Esophagus squamous epithelium (tissue), 5 donors: ENCODE measurements around the gene CD99. TPM values are rescaled to one million over a fixed set of nuclear protein-coding genes. Genes with fewer than 3 reads are reported as not detected.

Experiments used
- DNase-seq: peaks from one replicate; lab custom pipeline; 2025; lab: John Stamatoyannopoulos, UW
- H3K27ac ChIP-seq, 4 donors: fragments of 200-600 bp; sonication (generic); one replicate each; pipeline ENCODE4 v1.5.1; 2016 to 2019; ENCODE audit warnings: mild to moderate bottlenecking in 1 of 4
- H3K27me3 ChIP-seq, 4 donors: fragments of 200-600 bp; sonication (generic); 1 replicate in 3 of 4; 2 replicates in 1 of 4; pipeline versions ENCODE4 v1.5.1 to v1.6.0; 2017 to 2021; ENCODE audit warnings: antibody characterized with exemption in 1 of 4
- H3K36me3 ChIP-seq, 3 donors: fragments of 200-600 bp; sonication (generic); one replicate each; pipeline ENCODE4 v1.5.1; 2016 to 2019
- H3K4me1 ChIP-seq, 3 donors: fragments of 200-600 bp; sonication (generic); one replicate each; pipeline ENCODE4 v1.5.1; 2017 to 2019
- H3K4me3 ChIP-seq, 4 donors: fragments of 200-600 bp; sonication (generic); 1 replicate in 3 of 4; 2 replicates in 1 of 4; pipeline ENCODE4 v1.5.1; 2016 to 2019; ENCODE audit warnings: mild to moderate bottlenecking in 2 of 4, moderate library complexity in 1 of 4
- H3K9me3 ChIP-seq, 3 donors: fragments of 200-600 bp; sonication (generic); one replicate each; pipeline ENCODE4 v1.5.1; 2016 to 2019
- POLR2A ChIP-seq, 4 donors: fragments of 450-650 bp; IDR thresholded peaks; one replicate each; pipeline ENCODE4 v1.6.1; 2017; ENCODE audit warnings: antibody characterized with exemption in 4 of 4, mild to moderate bottlenecking in 4 of 4, moderate library complexity in 3 of 4
- WGBS, 2 donors: methylation state at CpG; one replicate each; pipeline ENCODE4 v1.1.5; 2018; 5-methylcytosine and 5-hydroxymethylcytosine counted together
- intact Hi-C: fragments of 100-400 bp; cut with DNase I; formaldehyde crosslinking; loops from one replicate; pipeline ENCODE4 v1.15.0; 2022
- total RNA-seq, 4 donors: library from RNA; depleted of rRNA; stranded (reverse); fragments of >200 nt; gene quantifications; one replicate each; pipeline ENCODE4 v1.1.0, GENCODE V29; 2016
- TF ChIP-seq, protein P1 (sequence below), 6 experiments: fragments of 450-650 bp in 4 of 6; fragments of 200-600 bp in 2 of 6; sonication (generic) in 2 of 6; IDR thresholded peaks; one replicate each; pipeline ENCODE4 v1.5.1; 2016 to 2019; ENCODE audit warnings: antibody characterized with exemption in 6 of 6, mild to moderate bottlenecking in 4 of 6, moderate library complexity in 4 of 6
- donor health status: DM: yes; HTN: yes; CAD: no.

Gene CD99
- total RNA-seq, 4 donors from 2014 or later = 79.9 to 251 (median 162) TPM

DNA sequence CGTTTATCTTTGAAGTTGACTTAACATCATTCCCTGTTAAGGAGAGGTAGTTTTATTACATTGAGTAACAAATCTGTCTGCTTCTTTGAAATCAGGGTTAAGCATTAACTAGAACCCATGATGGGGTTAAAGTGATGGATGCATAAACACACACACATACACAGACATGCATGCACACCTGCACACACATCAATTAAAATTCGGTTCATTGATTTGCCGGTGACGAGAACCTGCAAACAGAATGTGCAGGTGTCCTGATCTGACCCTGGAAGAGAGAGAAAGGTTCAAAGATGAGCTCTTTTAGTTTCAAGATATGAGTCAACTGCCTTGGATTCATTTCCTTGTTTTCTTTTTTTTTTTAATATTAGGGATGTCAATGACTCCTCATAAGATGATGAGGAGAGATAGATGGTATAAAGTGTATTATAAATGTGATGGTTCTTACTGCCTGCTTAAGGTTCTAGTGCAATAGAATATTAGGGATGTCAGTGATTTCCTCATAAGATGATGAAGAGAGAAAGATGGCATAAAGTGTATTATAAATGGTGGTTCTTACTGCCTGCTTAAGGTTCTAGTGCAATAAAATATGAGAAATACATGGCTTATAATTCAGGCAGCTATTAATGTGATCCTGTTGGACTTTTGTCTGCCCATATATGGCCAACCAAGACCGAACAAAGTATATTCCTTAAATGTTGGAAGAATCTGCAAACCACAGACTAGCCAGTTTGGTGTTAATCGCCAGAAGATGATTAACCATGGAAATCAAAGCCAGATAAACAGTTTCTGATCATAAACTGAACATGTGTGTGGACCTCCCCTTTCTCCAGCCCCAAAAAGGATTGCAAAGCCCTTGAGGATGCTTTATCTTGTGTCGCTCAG lies 14.1 kb upstream of the CD99 start:
- no peaks in the 10 kb centered on the region for H3K9me3 ChIP-seq
- H3K4me1 ChIP-seq = peaks cover 0 to 36% (median 7%) of the 10 kb centered on the region in 3 donors
- H3K36me3 ChIP-seq = no peaks in the 10 kb centered on the region
- H3K4me3 ChIP-seq = no peak overlapping the region
- no peak for DNase-seq
- intact Hi-C loops = no loop called here
- TF ChIP-seq, protein P1, sequence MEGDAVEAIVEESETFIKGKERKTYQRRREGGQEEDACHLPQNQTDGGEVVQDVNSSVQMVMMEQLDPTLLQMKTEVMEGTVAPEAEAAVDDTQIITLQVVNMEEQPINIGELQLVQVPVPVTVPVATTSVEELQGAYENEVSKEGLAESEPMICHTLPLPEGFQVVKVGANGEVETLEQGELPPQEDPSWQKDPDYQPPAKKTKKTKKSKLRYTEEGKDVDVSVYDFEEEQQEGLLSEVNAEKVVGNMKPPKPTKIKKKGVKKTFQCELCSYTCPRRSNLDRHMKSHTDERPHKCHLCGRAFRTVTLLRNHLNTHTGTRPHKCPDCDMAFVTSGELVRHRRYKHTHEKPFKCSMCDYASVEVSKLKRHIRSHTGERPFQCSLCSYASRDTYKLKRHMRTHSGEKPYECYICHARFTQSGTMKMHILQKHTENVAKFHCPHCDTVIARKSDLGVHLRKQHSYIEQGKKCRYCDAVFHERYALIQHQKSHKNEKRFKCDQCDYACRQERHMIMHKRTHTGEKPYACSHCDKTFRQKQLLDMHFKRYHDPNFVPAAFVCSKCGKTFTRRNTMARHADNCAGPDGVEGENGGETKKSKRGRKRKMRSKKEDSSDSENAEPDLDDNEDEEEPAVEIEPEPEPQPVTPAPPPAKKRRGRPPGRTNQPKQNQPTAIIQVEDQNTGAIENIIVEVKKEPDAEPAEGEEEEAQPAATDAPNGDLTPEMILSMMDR (IDR thresholded peaks at IDR 0.05) = no peak
- no peak for TF ChIP-seq POLR2A (IDR thresholded peaks at IDR 0.05)
- peak overlapping the region in 2 of 4 donors; percentile 19 to 63 for H3K27ac ChIP-seq
- no peaks in the 10 kb centered on the region for H3K27me3 ChIP-seq
- WGBS, 2 donors = 57% methylated on average over 7 of the region's 7 CpGs

DNA sequence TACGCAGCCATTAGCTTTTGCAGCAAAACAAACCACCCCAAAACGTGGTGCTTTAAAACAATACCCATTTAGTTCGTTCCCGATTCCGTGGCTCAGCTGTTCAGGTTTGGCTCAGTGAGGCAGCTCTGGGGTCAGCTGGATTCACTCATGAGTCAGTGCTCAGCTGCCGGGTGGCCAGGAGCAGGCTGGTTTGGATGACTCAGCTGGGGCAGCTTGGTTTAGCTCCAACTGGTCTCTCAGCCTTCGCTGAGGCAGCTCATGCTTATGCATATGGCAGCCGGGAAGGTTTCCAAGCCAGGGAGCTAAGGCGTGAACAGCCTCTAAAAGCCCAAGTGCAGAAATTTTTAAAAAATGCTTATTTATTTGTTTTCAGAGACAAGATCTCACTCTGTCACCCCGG lies 13.3 kb upstream of the CD99 start:
- TF ChIP-seq, protein P1 (IDR thresholded peaks at IDR 0.05) = no peak
- no peak for TF ChIP-seq POLR2A (IDR thresholded peaks at IDR 0.05)
- Histone ChIP-seq H3K27ac (peak overlapping the region in 2 of 4 donors; percentile 19 to 63), H3K4me1 (peaks cover 0 to 36% (median 7%) of the 10 kb centered on the region in 3 donors), H3K27me3 (no peaks in the 10 kb centered on the region), H3K9me3 (no peaks in the 10 kb centered on the region), H3K4me3 (no peak overlapping the region), H3K36me3 (no peaks in the 10 kb centered on the region)
- DNase-seq = no peak
- 28 to 42% methylated on average over 5 to 10 of the region's 10 CpGs for WGBS, 2 donors
- intact Hi-C loops = no loop called here

DNA sequence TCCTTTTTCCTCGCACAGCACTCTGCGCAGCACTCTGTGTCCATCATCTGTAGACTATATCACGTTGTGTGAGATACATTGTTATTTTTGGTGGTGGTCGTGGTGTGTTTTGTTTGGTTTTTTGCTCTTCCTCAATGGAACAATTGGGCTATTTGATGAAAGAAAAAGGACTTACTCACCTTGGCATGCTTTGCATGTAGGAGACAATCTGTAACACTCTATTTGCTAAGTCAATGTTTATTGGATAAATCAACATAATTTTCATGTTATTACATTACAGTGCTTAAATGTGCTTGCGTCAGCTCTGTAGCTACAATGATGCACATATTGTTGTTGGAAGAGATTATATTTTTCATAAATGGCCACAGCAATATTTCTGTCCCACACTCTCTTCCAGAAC lies 12.5 kb upstream of the CD99 start:
- Histone ChIP-seq H3K27ac (no peak overlapping the region), H3K36me3 (no peaks in the 10 kb centered on the region), H3K4me3 (no peak overlapping the region), H3K9me3 (no peaks in the 10 kb centered on the region), H3K4me1 (peaks cover 0 to 36% (median 7%) of the 10 kb centered on the region in 3 donors), H3K27me3 (no peaks in the 10 kb centered on the region)
- 71 to 72% methylated on average over 5 of the region's 5 CpGs for WGBS, 2 donors
- TF ChIP-seq, protein P1 (IDR thresholded peaks at IDR 0.05) = no peak
- TF ChIP-seq POLR2A (IDR thresholded peaks at IDR 0.05) = no peak
- intact Hi-C loops = no loop called here
- no peak for DNase-seq

DNA sequence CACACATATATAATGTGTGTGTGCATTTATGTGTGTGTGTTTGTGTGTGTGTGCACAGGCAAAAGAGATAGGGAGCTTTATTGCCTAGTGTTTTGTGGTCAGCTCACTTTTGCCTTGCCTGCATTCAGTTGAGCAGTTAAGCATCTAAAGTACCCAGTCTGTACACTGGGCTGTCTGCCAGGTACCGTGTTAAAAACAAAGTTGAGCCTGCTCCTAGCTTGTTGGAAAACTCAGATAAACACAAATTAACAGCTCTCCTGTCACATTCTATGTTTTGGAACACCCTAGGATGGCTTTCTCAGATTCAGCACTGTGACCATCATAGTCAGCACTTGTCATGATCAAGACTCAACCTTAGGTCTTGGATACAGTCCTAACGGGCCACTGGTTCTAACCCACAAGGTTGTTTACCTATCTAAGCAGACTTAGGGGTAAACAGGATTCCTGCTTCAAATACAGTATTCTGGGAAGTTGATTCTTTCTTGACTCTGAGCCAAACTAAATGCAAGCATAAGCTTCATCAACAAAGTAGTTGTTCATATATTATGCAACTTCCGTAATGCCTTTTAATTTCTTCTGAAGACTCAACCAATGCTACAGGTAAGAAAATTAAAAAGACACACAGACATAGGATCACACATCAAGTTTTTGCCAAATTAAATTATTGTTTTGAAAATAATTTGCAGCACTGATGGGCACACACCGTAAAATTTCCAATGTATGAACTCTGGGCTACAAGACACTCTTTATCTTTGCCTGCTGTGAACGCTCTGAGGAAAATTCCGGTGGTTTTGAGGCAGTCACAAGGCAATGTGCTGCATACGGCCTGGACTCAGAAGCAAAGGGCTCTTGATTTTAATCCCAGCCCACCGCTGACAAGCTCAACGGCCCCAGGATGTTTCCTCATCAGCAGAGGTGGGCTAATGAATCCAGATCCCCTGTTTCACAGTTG lies 11.3 kb upstream of the CD99 start:
- intact Hi-C loops = no loop called here
- Histone ChIP-seq H3K9me3 (no peaks in the 10 kb centered on the region), H3K27me3 (no peaks in the 10 kb centered on the region), H3K36me3 (no peaks in the 10 kb centered on the region), H3K27ac (peak overlapping the region in 1 of 4 donors; percentile 9), H3K4me1 (peaks cover 0 to 36% (median 7%) of the 10 kb centered on the region in 3 donors), H3K4me3 (no peak overlapping the region)
- TF ChIP-seq POLR2A (IDR thresholded peaks at IDR 0.05) = no peak
- TF ChIP-seq, protein P1 (IDR thresholded peaks at IDR 0.05) = no peak
- WGBS, 2 donors = 57 to 67% methylated on average over 9 of the region's 9 CpGs
- DNase-seq = no peak
